22Rv1 (cell line): ENCODE results near the gene NRARP.

ENCODE experiments used
- H3K27ac ChIP-seq: fragments of 450-650 bp; 2 replicates; pipeline ENCODE4 v1.5.1; 2017
- CTCF ChIP-seq: fragments of 450-650 bp; IDR thresholded peaks from 2 replicates; pipeline ENCODE4 v1.5.1; 2017; ENCODE audit warnings: mild to moderate bottlenecking
- ZFX ChIP-seq: fragments of 450-650 bp; IDR thresholded peaks from 2 replicates; pipeline ENCODE4 v1.6.1; 2017; ENCODE audit warnings: antibody characterized with exemption, borderline replicate concordance

NRARP gene

GRCh38 chr9:137297966-137298365 is 4.1 kb downstream of the NRARP start:
- TF ChIP-seq CTCF (no peak), ZFX (no peak)
- peak overlapping the region; percentile 27 for H3K27ac ChIP-seq

- H3K27ac ChIP-seq: 0 out of 2 replicates have a peak overlapping the region, but pooled peaks have one; percentile 10
- TF ChIP-seq CTCF (no peak), ZFX (no peak)
These were observed 5.1 kb downstream of the NRARP start for GRCh38 chr9:137296670-137297664.

GRCh38 chr9:137295849-137296669 is 6.0 kb downstream of the NRARP start:
- TF ChIP-seq ZFX (no peak), CTCF (no peak)
- no peak overlapping the region for H3K27ac ChIP-seq

- TF ChIP-seq ZFX (no peak), CTCF (peak; percentile 93)
These were observed 6.7 kb downstream of the NRARP start for GRCh38 chr9:137295238-137295811.

GRCh38 chr9:137294681-137295237 is 7.3 kb downstream of the NRARP start:
- TF ChIP-seq CTCF: no peak
- no peak for TF ChIP-seq ZFX

More at GRCh38 chr9:137295238-137295811, 6.7 kb downstream of the NRARP start:
- no peak overlapping the region for H3K27ac ChIP-seq

GRCh38 chr9:137294091-137294680 is 7.9 kb downstream of the NRARP start:
- TF ChIP-seq ZFX: no peak
- no peak for TF ChIP-seq CTCF
- peak overlapping the region; percentile 59 for H3K27ac ChIP-seq

More at GRCh38 chr9:137294681-137295237, 7.3 kb downstream of the NRARP start:
- H3K27ac ChIP-seq: peak overlapping the region; percentile 59; the same call in 1 of the 2 replicates
